MM.1S (cell line): ENCODE data around the gene MGST2.
A peak's percentile ranks its signal among the peaks of the same experiment; 100 is the strongest.

Experiments
- DNase-seq: peaks from one replicate; pipeline ENCODE4 v3.0.0-alpha.2; 2015
- H2AFZ ChIP-seq: fragments of 300-600 bp; sonication (generic); 2 replicates; pipeline ENCODE4 v1.6.0; 2016; ENCODE audit warnings: antibody characterized with exemption, low read length
- H3F3A ChIP-seq: fragments of 300-600 bp; sonication (generic); 2 replicates; pipeline ENCODE4 v1.6.1; 2016; ENCODE audit warnings: mild to moderate bottlenecking, antibody characterized with exemption, low read length, moderate library complexity, mixed read lengths; ENCODE audit not compliant: insufficient read depth
- H3K27ac ChIP-seq: fragments of 300-600 bp; sonication (generic); 2 replicates; pipeline ENCODE4 v1.5.1; 2016; ENCODE audit warnings: mild to moderate bottlenecking, low read length
- H3K27me3 ChIP-seq: fragments of 300-600 bp; sonication (generic); replicated peaks from 2 replicates; pipeline ENCODE4 v1.6.0; 2016; ENCODE audit warnings: low read length; ENCODE audit not compliant: insufficient read depth
- H3K36me3 ChIP-seq: fragments of 300-600 bp; sonication (generic); replicated peaks from 2 replicates; pipeline ENCODE4 v1.6.1; 2016; ENCODE audit warnings: mild to moderate bottlenecking, low read length, mixed read lengths; ENCODE audit not compliant: insufficient read depth
- H3K4me1 ChIP-seq: fragments of 300-600 bp; sonication (generic); 2 replicates; pipeline ENCODE4 v1.6.1; 2016; ENCODE audit warnings: low read length, mixed read lengths
- H3K4me2 ChIP-seq: fragments of 300-600 bp; sonication (generic); 2 replicates; pipeline ENCODE4 v1.6.0; 2016; ENCODE audit warnings: low read depth, low read length
- H3K4me3 ChIP-seq: fragments of 300-600 bp; sonication (generic); 2 replicates; pipeline ENCODE4 v1.5.1; 2016; ENCODE audit warnings: low read length, mixed read lengths
- H3K79me2 ChIP-seq: fragments of 300-600 bp; sonication (generic); 2 replicates; pipeline ENCODE4 v1.6.1; 2016; ENCODE audit warnings: mixed run types, low read length, mixed read lengths
- H3K9ac ChIP-seq: fragments of 300-600 bp; sonication (generic); 2 replicates; pipeline ENCODE4 v1.6.1; 2016; ENCODE audit warnings: low read length, mixed read lengths
- H3K9me2 ChIP-seq: fragments of 300-600 bp; sonication (generic); replicated peaks from 2 replicates; pipeline ENCODE4 v1.6.1; 2016; ENCODE audit warnings: mild to moderate bottlenecking, low read length, mixed read lengths; ENCODE audit not compliant: insufficient read depth
- H3K9me3 ChIP-seq: fragments of 300-600 bp; sonication (generic); replicated peaks from 2 replicates; pipeline ENCODE4 v1.6.1; 2016; ENCODE audit warnings: mild to moderate bottlenecking, low read length, mixed read lengths; ENCODE audit not compliant: insufficient read depth
- H4K20me1 ChIP-seq: fragments of 300-600 bp; sonication (generic); 2 replicates; pipeline ENCODE4 v1.6.1; 2016; ENCODE audit warnings: mild to moderate bottlenecking, low read length, moderate library complexity, mixed read lengths; ENCODE audit not compliant: insufficient read depth
- EZH2 ChIP-seq: fragments of 300-600 bp; sonication (generic); optimal IDR thresholded peaks from 2 replicates; pipeline ENCODE3; 2017; ENCODE audit warnings: low read depth, mild to moderate bottlenecking, antibody characterized with exemption, low read length, mixed read lengths
- EZH2phosphoT487 ChIP-seq: fragments of 300-600 bp; sonication (generic); IDR thresholded peaks from 2 replicates; pipeline ENCODE4 v1.6.1; 2018; ENCODE audit warnings: antibody characterized with exemption, low read length
- TF ChIP-seq, protein P1 (sequence below): fragments of 300-600 bp; sonication (generic); IDR thresholded peaks from 2 replicates; pipeline ENCODE4 v1.5.1; 2016; ENCODE audit warnings: antibody characterized with exemption, low read length, mixed read lengths

The MGST2 gene

DNA sequence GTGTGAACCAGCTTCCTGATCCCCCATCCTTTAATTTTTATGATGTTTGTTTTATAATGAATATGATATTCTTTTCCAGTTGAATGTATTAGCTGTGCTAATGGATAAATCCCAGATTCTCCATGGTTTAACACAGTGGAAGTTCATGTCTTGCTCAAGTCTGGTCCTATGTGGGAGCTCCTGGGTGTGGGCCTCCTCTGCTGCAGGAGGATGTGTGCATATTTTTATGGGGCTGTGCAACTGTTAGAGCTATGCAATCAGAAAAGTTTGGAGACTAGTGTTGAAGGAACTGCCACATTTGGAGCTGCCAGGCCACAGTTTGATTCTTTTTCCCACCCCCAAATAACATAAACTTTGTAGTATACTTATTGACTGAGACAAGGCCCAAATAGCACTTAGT is 24.8 kb downstream of the MGST2 start:
- H4K20me1 ChIP-seq: no peaks in the 10 kb centered on the region
- H3K4me3 ChIP-seq: no peak overlapping the region
- H3K79me2 ChIP-seq: no peaks in the 10 kb centered on the region
- no peak overlapping the region for H3K27ac ChIP-seq
- H3K9ac ChIP-seq: no peak overlapping the region
- H3K9me3 ChIP-seq: no peaks in the 10 kb centered on the region
- TF ChIP-seq, protein P1, sequence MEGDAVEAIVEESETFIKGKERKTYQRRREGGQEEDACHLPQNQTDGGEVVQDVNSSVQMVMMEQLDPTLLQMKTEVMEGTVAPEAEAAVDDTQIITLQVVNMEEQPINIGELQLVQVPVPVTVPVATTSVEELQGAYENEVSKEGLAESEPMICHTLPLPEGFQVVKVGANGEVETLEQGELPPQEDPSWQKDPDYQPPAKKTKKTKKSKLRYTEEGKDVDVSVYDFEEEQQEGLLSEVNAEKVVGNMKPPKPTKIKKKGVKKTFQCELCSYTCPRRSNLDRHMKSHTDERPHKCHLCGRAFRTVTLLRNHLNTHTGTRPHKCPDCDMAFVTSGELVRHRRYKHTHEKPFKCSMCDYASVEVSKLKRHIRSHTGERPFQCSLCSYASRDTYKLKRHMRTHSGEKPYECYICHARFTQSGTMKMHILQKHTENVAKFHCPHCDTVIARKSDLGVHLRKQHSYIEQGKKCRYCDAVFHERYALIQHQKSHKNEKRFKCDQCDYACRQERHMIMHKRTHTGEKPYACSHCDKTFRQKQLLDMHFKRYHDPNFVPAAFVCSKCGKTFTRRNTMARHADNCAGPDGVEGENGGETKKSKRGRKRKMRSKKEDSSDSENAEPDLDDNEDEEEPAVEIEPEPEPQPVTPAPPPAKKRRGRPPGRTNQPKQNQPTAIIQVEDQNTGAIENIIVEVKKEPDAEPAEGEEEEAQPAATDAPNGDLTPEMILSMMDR: no peak
- TF ChIP-seq EZH2 (no peak), EZH2phosphoT487 (no peak)
- H3K36me3 ChIP-seq: no peaks in the 10 kb centered on the region
- H3K9me2 ChIP-seq: no peaks in the 10 kb centered on the region
- no peak for DNase-seq
- no peak overlapping the region for H2AFZ ChIP-seq
- H3K27me3 ChIP-seq: no peaks in the 10 kb centered on the region
- H3K4me2 ChIP-seq: no peak overlapping the region
- no peaks in the 10 kb centered on the region for H3F3A ChIP-seq
- no peaks in the 10 kb centered on the region for H3K4me1 ChIP-seq

DNA sequence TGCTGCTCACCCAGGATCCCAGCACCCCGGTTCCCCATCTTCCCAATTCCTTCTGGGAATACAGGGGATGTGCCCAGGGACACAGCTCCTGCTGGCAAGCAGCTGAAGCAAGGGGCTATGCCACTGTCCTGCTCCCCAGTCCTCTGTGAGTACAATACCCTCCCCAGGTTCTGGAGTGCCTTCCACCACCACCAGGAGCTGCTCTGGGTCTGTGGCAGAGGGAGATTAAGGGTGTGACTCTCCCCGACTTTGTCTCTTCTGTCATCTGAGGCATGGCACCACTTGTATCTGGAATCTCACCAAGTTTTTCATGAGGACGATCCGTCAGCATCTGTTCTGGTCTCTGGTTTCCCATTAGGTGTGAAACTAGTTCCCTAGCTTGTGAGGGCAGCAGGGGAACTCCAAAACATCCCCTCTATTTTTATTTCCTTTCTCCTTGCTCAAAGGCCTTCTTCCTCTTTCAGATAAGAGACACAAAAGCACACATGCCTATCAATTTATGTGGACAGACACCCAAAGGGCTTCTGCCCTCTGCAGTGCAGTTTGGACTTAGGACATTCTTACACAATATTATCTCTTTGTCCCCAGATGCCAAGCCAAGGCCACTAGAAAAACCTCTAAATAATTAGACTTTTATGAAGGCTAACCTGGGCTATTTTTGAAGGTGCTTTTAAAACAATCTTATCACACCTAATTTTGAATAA is 26.8 kb downstream of the MGST2 start:
- Histone ChIP-seq H3K27ac (no peak overlapping the region), H3K79me2 (no peaks in the 10 kb centered on the region), H3K9ac (no peak overlapping the region), H2AFZ (no peak overlapping the region), H3K9me2 (no peaks in the 10 kb centered on the region), H3K27me3 (no peaks in the 10 kb centered on the region), H3F3A (no peaks in the 10 kb centered on the region), H3K9me3 (no peaks in the 10 kb centered on the region), H3K4me2 (no peak overlapping the region), H3K4me1 (no peaks in the 10 kb centered on the region), H3K4me3 (no peak overlapping the region), H3K36me3 (no peaks in the 10 kb centered on the region), H4K20me1 (no peaks in the 10 kb centered on the region)
- no peak for DNase-seq
- TF ChIP-seq EZH2: no peak
- TF ChIP-seq EZH2phosphoT487: no peak
- TF ChIP-seq, protein P1: peak; percentile 13; the same call in 1 of the 2 replicates

DNA sequence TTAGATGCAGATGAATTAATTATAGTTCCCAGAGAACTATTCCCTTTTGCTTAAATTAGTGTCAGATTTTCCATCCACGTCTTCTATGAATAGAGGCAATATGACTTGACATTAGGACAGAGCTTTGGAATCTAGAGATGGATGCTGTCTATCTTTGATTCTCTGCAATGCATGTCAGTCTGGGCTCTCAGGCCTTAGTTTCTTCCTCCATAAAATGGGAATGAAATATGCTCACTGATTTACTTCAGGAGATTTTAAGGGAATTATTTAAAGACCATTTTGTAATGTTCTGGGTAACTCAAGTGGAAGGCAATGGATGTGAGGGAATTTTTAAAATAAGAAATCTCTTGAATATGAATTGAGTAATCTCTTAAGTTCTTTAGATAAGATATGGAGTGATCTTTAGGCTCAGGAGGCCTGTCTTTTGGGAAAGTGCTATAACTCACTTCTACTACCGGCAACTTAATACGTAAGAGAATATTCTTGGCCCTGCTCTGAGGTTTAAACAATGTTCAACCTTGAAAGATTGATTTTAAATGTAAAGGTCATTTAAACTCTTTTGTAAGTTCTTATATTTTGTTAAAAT is 29.0 kb downstream of the MGST2 start:
- Histone ChIP-seq H3K27me3 (no peaks in the 10 kb centered on the region), H3K4me1 (no peaks in the 10 kb centered on the region), H2AFZ (no peak overlapping the region), H3K79me2 (no peaks in the 10 kb centered on the region), H3K36me3 (no peaks in the 10 kb centered on the region), H3F3A (no peaks in the 10 kb centered on the region), H3K9me3 (no peaks in the 10 kb centered on the region), H3K4me3 (no peak overlapping the region), H3K9ac (no peak overlapping the region), H3K4me2 (no peak overlapping the region), H3K27ac (no peak overlapping the region), H3K9me2 (no peaks in the 10 kb centered on the region), H4K20me1 (no peaks in the 10 kb centered on the region)
- DNase-seq: no peak
- TF ChIP-seq EZH2phosphoT487: no peak
- TF ChIP-seq EZH2: no peak
- TF ChIP-seq, protein P1: no peak
